ENCODE measurements around the gene PRR20G. TPM values are rescaled to one million over a fixed set of nuclear protein-coding genes. Genes with fewer than 3 reads are reported as not detected.
A peak's percentile ranks its signal among the peaks of the same experiment; 100 is the strongest.

The PRR20G gene
- total and polyA plus RNA-seq, 2 of the 4 experiments (the other 2 are of a cell fraction), result not detected

- Histone ChIP-seq H4K91ac (ENCODE audit: insufficient read depth, low read depth, low read length) (no peak overlapping the region), H3K4me2 (ENCODE audit: low read depth, low read length) (no peak overlapping the region), H3K27ac (ENCODE audit: insufficient read depth, low read length) (no peak overlapping the region), H3K36me3 (ENCODE audit: control insufficient read depth, insufficient read depth, low read length) (no peaks in the 10 kb centered on the region), H3K4ac (ENCODE audit: low read depth, low read length) (no peak overlapping the region), H3K9ac (ENCODE audit: low read depth, low read length) (no peak overlapping the region), H3K4me1 (ENCODE audit: control insufficient read depth, insufficient read depth, low read length) (no peaks in the 10 kb centered on the region), H3K18ac (ENCODE audit: low read depth, low read length) (no peak overlapping the region), H4K5ac (ENCODE audit: low read depth, low read length) (no peak overlapping the region), H2AK5ac (ENCODE audit: low read depth, low read length) (no peak overlapping the region), H2AK9ac (replicated peaks; ENCODE audit: low read depth, low read length, poor library complexity) (no peak overlapping the region), H4K8ac (ENCODE audit: low read depth in 2 of 2, low read length in 2 of 2) (no peak overlapping the region), H2BK15ac (ENCODE audit: low read depth, low read length) (no peak overlapping the region), H3K79me1 (ENCODE audit: low read depth in 1 of 2, low read length in 2 of 2) (no peaks in the 10 kb centered on the region), H3K9me3 (ENCODE audit: control insufficient read depth, insufficient read depth, low read length) (peaks cover 1% of the 10 kb centered on the region; the same call in 1 of the 2 replicates), H4K20me1 (ENCODE audit: insufficient read depth, low read length) (no peaks in the 10 kb centered on the region), H2BK120ac (ENCODE audit: low read depth, low read length) (no peak overlapping the region), H3K9me1 (ENCODE audit: insufficient read depth, low read length) (no peaks in the 10 kb centered on the region), H3K4me3 (ENCODE audit: insufficient read depth, low read depth, low read length) (no peak overlapping the region), H3K23ac (ENCODE audit: low read depth, low read length) (no peak overlapping the region), H2BK20ac (ENCODE audit: low read depth, low read length) (no peak overlapping the region), H2BK5ac (ENCODE audit: low read depth, low read length, poor library complexity, severe bottlenecking) (no peak overlapping the region), H3K56ac (ENCODE audit: extremely low read depth, insufficient read depth, low read length) (no peak overlapping the region), H3K14ac (replicated peaks; ENCODE audit: low read depth, low read length) (no peak overlapping the region), H3K27me3 (ENCODE audit: control insufficient read depth, insufficient read depth, low read length) (peaks cover 6% of the 10 kb centered on the region), H2AFZ (replicated peaks; ENCODE audit: low read length, poor library complexity) (peak overlapping the region; percentile 49)
- dilution Hi-C loops (cut with HindIII; ENCODE audit: low sequenced_read_pairs, unreplicated experiment) (no loop called here), in situ Hi-C loops (cut with MboI; ENCODE audit: low sequenced_read_pairs) (no loop called here), intact Hi-C loops (cut with micrococcal nuclease) (no loop called here)
- no peak for ATAC-seq (ENCODE audit: low read depth)
- BruUV-seq (replicated peaks), result no TSS peak
- ChIA-PET POLR2A (ENCODE audit: unreplicated experiment) (no interaction called here), CTCF (no interaction called here)
- no peak for TF ChIP-seq POLR2A (IDR thresholded peaks at IDR 0.05; ENCODE audit: low read depth, low read length)
- TF ChIP-seq CTCF (conservative IDR thresholded peaks at IDR 0.05; ENCODE audit: low read depth, low read length), result no peak
- TF ChIP-seq USF2 (IDR thresholded peaks at IDR 0.05; ENCODE audit: low read depth, low read length), result no peak
- no peak for TF ChIP-seq SMC3 (IDR thresholded peaks at IDR 0.05; ENCODE audit: low read depth, low read length)
- TF ChIP-seq RCOR1 (IDR thresholded peaks at IDR 0.05; ENCODE audit: insufficient replicate concordance, low read length), result no peak
- TF ChIP-seq MAFK (IDR thresholded peaks at IDR 0.05; ENCODE audit: low read depth, low read length), result no peak
- TF ChIP-seq CEBPB (IDR thresholded peaks at IDR 0.05; ENCODE audit: low read depth, low read length), result no peak
- no peak for TF ChIP-seq RFX5 (IDR thresholded peaks at IDR 0.05; ENCODE audit: low read depth, low read length)
- TF ChIP-seq ELK1 (IDR thresholded peaks at IDR 0.05; ENCODE audit: borderline replicate concordance, low read depth, low read length), result no peak
- TF ChIP-seq CHD1 (IDR thresholded peaks at IDR 0.05; ENCODE audit: low read depth, low read length), result no peak
- TF ChIP-seq NFE2L2 (IDR thresholded peaks at IDR 0.05; ENCODE audit: low read depth, low read length), result no peak
- no peak for TF ChIP-seq RAD21 (IDR thresholded peaks at IDR 0.05; ENCODE audit: low read length)
- no peak for TF ChIP-seq MXI1 (IDR thresholded peaks at IDR 0.05; ENCODE audit: borderline replicate concordance, low read depth, low read length)
- no peak for TF ChIP-seq BHLHE40 (IDR thresholded peaks at IDR 0.05; ENCODE audit: low read depth, low read length)
- no peak for TF ChIP-seq MAZ (IDR thresholded peaks at IDR 0.05; ENCODE audit: borderline replicate concordance, low read depth, low read length)
- TF ChIP-seq FOS (IDR thresholded peaks at IDR 0.05; ENCODE audit: low read depth, low read length), result no peak
- no CpG with 5 or more reads among the region's 10 CpGs for WGBS, 2 experiments (ENCODE audit: extremely low coverage in 2 of 2, insufficient read length in 1 of 2)
- DNase-seq, result no peak
These were observed 33.7 kb downstream of the PRR20G start for GRCh38 chr3:127254033-127254644.

All from IMR-90 (cell line).